ENCODE data around the gene QRFP. TPM values are rescaled to one million over a fixed set of nuclear protein-coding genes. Genes with fewer than 3 reads are reported as not detected.

Gene QRFP
- total RNA-seq, 1 experiment from 2014 or later, result not detected

- Histone ChIP-seq H4K5ac (ENCODE audit: insufficient read length, low read depth, low read length) (no peak overlapping the region), H3T11ph (ENCODE audit: low read length) (no peak overlapping the region), H3K27ac (ENCODE audit: insufficient read length, low read depth, low read length) (no peak overlapping the region), H3K14ac (ENCODE audit: insufficient read depth, low read length) (no peak overlapping the region; the same call in 1 of the 2 replicates), H2AFZ (ENCODE audit: low read length) (no peak overlapping the region), H3K9ac (ENCODE audit: extremely low read depth, insufficient read length, low read length) (no peak overlapping the region), H2AK5ac (ENCODE audit: insufficient read length, low read length) (no peak overlapping the region), H3K4me1 (ENCODE audit: insufficient read depth, low read length) (peaks cover 2% of the 10 kb centered on the region; the same call in 1 of the 2 replicates), H2BK15ac (ENCODE audit: low read depth, low read length) (no peak overlapping the region), H3K9me3 (ENCODE audit: control insufficient read depth, low read depth, low read length) (no peaks in the 10 kb centered on the region), H3K23me2 (ENCODE audit: insufficient read length, low read depth, low read length, poor library complexity, severe bottlenecking) (no peaks in the 10 kb centered on the region), H3K56ac (ENCODE audit: insufficient read length, low read depth, low read length) (no peak overlapping the region), H3K4ac (ENCODE audit: low read depth, low read length) (no peak overlapping the region), H2BK5ac (ENCODE audit: insufficient read length, low read length) (no peak overlapping the region), H3K79me2 (ENCODE audit: insufficient read depth, low read length) (no peaks in the 10 kb centered on the region), H3K79me1 (ENCODE audit: insufficient read depth, low read depth, low read length, poor library complexity, severe bottlenecking) (no peaks in the 10 kb centered on the region), H4K20me1 (ENCODE audit: control insufficient read depth, insufficient read depth, insufficient read length) (no peaks in the 10 kb centered on the region), H4K8ac (replicated peaks; ENCODE audit: insufficient read length, low read depth, low read length) (no peak overlapping the region), H3K23ac (ENCODE audit: insufficient read length, low read depth, low read length) (no peak overlapping the region), H2BK20ac (ENCODE audit: low read depth, low read length, poor library complexity, severe bottlenecking) (no peak overlapping the region), H2BK120ac (ENCODE audit: low read depth, low read length, poor library complexity, severe bottlenecking) (no peak overlapping the region), H2BK12ac (ENCODE audit: insufficient read length, low read depth, low read length) (no peak overlapping the region), H3K18ac (ENCODE audit: insufficient read length, low read depth, low read length) (no peak overlapping the region), H3K27me3 (ENCODE audit: insufficient read depth, low read length) (no peaks in the 10 kb centered on the region), H4K91ac (ENCODE audit: insufficient read length, low read depth, low read length) (no peak overlapping the region), H3K4me2 (ENCODE audit: insufficient read depth, insufficient read length, low read length) (no peak overlapping the region)
- TF ChIP-seq CTCF (conservative IDR thresholded peaks at IDR 0.05), result peak; percentile 31; the same call in 1 of the 3 replicates
- H3K4me3 Mint-ChIP-seq, result peak overlapping the region in 1 of 2 experiments; percentile 56; a peak in 1 of 5 replicates
- peak; percentile 60 for DNase-seq
- H3K36me3 Mint-ChIP-seq (ENCODE audit: insufficient read depth in 1 of 3, low read depth in 3 of 3), result 0 out of 7 replicates have a peak, but pooled peaks cover 0 to 1% (median 0%) of the 10 kb centered on the region in 3 experiments
- peaks cover 18% of the 10 kb centered on the region for H3K27me3 Mint-ChIP-seq (ENCODE audit: low read depth)
- H3K4me1 Mint-ChIP-seq, result peaks cover 44 to 50% of the 10 kb centered on the region in 2 experiments
- peak overlapping the region in 2 of 3 experiments; percentile 5 to 55; a peak in 3 of 7 replicates for H3K27ac Mint-ChIP-seq
- WGBS (ENCODE audit: extremely low coverage, insufficient read length, low lambda C conversion rate), result no CpG with 5 or more reads among the region's 21 CpGs
- no peaks in the 10 kb centered on the region; a peak in 1 of 5 replicates for H3K9me3 Mint-ChIP-seq
Measured at GRCh38 chr9:130932255-130933079, 35.9 kb upstream of the QRFP start.
